Raji (cell line): ENCODE measurements around the gene ENPP3.

Source experiments
- POLR2A ChIP-seq: IDR thresholded peaks from 2 replicates; pipeline ENCODE4 v1.6.1; 2011; ENCODE audit warnings: low read depth, low read length, control low read depth; ENCODE audit not compliant: insufficient read depth

The ENPP3 gene

DNA sequence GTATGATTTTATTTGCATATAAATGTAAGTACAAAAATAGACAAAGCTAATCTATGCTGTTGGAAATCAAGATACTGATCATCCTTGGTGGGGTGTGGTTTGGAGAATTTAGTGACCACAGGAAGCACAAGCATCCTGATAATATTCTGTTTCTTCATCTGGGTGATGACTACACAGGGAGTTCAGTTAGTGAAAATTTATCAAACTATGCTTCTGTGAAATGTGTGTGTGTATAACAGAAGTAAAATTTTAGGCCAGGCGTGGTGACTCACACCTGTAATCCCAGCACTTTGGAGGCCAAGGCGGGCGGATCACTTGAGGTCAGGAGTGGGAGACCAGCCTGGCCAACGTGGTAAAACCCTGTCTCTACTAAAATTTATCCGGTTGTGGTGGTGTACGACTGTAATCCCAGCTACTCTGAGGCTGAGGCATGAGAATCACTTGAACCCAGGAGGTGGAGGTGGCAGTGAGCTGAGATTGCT, 20.6 kb downstream of the ENPP3 start:
- TF ChIP-seq POLR2A = no peak

DNA sequence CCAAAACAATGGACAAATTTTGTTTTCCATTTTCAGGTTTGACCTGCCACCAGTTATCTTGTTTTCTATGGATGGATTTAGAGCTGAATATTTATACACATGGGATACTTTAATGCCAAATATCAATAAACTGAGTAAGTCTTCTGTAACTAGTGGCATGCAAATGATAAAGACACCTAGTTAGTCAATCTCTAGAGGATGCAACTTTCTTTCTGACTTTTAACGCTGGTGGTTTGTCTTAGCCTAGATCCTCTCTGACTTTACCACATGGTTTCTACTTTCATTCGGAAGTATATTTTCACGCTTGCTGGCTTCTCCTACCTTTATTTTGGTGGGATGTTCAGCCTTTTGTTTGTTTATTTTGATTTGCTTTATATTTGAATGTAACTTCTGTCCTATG, 21.2 kb downstream of the ENPP3 start:
- TF ChIP-seq POLR2A = no peak

DNA sequence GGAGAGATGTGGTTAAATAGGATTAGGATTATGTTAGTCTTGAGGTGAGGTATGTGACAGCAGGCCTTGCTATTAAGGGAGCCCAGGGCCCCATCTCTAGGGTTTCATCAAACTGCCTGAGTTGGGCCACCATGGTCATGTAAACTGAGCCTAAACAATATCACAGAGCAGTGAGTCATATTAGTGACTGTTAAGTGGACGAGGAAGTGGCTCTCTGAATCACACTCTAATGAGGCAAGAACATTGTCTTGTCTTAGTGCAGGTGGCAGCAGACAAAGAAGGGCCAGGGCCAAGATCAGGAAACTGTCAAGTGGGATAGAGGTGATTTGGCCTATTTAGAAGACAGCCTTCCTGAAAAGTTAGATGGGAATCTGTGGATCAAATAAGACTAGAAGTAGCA, 23.1 kb downstream of the ENPP3 start:
- TF ChIP-seq POLR2A = no peak

DNA sequence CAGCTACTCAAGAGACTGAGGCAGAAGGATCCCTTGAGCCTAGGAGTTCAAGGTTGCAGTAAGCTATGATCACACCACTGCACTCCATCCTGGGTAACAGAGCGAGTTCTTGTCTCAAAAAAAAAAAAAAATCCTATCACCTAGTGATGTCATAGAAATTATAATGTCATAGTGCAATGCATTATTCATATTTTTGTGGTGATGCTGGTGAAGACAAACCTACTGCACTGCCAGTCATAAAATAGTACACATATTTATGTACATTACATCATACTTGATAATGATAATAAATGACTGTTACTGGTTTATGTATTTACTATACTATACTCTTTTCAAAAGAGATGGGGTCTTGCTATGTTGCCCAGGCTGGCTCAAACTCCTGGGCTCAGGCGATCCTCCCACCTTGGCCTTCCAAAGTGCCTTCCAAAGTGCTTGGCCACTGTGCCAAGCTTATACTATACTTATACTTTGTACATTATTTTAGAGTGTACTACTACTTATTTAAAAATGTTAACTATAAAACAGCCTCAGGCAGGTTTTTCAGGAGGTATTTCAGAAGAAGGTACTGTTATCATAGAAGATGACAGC, 26.6 kb downstream of the ENPP3 start:
- no peak for TF ChIP-seq POLR2A

DNA sequence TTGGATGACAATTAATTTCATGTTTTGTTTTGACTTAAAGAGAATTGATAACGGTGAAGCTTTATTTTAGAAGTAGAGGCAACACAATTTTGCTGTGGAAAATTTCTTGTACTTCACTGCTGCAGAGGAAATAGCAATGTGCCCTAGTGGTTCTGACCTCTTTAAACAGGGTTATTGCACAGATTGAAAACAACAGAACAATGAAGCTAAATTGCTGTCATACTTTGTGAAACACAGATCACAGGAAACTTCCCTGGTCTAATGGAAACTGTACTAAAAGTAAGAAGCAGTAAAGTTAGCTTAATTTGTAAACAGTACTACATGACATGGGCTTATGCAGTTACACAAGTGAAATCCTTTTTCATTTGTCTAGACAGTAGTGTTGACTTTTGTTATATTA, 32.8 kb downstream of the ENPP3 start:
- no peak for TF ChIP-seq POLR2A

DNA sequence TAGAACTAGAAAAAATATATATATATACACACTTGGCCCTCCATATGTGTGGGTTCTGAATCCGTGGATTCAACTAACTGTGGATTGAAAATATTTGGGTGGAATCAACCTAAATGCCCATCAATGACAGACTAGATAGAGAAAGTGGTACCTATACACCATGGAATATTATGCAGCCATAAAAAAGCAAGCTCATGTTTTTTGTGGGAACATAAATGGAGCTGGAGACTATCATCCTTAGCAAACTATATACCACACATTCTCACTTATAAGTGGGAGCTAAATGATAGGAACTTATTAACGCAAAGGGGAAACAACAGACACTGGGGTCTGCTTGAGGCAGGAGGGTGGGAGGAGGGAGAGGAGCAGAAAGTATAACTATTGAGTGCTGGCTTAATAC, 36.1 kb downstream of the ENPP3 start:
- TF ChIP-seq POLR2A = no peak

DNA sequence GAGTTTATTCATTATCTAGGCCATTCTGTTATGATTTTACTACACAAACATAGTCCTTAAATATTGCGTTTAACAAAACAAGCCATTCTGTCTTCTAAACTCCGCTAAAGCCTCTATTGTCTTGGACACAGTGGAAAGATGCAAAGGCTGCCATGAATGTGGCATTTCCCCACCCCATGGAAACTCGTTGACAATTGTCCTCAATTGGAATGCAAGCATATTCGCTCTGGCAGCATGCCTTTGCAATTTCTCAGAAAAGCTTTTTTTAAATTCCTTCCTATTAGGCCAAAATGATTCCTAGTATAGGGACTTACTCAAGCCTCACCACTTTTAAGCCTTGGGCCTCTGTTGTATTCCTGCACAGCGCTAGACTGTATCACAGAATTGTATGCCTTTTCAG, 41.3 kb downstream of the ENPP3 start:
- no peak for TF ChIP-seq POLR2A

DNA sequence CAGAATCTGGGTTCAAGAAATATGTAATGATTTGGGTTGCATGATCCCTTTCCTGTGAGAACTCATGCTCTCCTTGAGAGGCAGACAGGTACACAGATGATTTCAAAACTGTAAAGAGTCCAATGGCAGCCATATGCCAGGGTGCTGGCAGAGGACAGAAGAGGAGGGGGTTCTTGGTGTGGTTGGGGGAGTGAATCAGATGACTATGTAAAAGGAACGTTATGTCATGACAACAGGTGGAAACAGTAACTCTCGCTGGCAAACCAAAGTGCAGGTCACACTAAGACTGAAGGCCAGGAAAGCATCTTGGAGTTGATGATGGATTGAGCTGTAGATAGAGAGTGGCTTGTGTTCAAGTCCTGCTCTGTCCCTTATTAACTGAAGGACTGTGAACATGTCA, 43.8 kb downstream of the ENPP3 start:
- no peak for TF ChIP-seq POLR2A

DNA sequence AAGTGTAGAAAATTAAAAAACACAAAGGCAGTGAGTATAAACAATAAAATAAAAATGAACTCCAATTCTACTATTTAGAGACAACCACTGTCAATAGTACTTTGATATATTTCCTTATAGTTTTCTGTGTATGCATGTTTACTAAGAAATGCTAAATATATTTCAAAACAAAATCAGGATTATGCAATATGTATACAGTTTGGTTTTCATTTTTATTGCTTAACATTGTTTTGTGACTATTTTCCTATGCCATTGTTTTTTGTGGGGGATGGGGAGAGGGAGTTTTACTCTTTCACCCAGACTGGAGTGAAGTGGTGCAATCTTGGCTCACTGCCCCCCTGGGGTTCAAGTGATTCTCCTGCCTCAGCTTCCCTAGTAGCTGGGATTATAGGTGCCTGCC, 44.5 kb downstream of the ENPP3 start:
- no peak for TF ChIP-seq POLR2A

DNA sequence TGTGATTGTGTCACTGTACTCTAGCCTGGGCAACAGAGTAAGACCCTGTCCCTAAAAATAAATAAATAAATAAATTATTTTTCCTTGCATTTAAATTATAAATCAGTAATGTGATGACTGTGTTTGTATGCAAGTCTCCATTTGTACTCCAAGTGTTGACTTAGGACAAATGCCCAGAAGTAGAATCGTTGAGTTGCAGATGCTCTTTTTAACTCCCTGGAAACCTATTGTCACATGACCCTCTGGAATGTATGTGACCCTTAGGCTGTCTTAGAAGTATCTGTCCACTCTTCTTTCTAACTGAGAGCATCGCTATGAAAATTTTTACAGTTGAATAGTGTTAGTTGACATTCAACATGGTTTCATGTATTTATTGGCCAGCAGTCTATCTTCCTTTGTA, 45.3 kb downstream of the ENPP3 start:
- no peak for TF ChIP-seq POLR2A

DNA sequence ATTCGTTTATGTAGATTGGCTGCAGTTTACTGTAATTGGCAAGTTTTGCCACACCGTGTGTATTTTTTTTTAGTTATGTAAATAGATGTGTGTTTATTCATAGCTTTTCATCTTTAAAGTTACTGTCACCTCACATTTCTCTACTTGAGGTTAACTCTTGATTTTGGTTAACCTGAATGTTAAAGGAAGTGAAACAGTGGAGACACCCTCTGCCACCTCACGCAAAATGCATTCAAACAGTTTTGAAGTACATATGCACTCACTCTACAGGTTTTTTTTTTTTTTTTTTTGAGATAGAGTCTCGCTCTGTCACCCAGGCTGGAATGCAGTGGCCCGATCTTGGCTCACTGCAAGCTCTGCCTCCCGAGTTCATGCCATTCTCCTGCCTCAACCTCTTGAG, 46.4 kb downstream of the ENPP3 start:
- TF ChIP-seq POLR2A = no peak

DNA sequence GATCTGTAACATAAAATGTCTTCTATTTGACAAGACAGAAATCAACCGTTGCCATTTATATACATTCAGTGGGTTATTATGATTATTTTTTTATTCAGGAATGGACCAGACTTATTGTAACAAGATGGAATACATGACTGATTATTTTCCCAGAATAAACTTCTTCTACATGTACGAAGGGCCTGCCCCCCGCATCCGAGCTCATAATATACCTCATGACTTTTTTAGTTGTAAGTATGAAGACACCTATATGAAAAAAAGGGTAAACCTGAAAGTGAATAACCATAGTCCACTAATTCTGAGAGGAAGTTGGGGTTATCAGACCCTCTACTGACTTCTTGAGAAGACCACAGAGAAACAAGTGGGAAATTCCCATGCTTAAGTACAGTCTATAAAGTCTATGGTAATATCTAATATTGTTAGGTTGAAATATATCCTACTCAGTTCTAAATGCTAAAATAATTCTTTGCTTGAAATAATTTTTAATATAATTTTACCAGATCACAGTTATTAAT, 48.2 kb downstream of the ENPP3 start:
- TF ChIP-seq POLR2A = no peak

DNA sequence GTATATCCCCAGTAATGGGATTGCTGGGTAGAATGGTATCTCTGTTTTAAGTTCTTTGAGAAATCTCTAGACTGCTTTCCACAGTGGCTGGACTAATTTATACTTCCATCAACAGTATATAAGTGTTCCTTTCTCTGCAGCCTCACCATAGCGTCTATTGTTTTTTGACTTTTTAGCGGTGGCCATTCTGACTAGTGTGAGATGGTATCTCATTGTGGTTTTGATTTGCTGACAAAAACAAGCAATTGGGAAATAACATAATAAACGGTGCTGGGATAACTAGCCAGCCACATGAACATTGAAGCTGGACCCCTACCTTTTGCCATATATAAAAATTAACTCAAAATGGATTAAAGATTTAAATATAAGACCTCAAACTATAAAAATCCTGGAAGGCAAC, 49.9 kb downstream of the ENPP3 start:
- no peak for TF ChIP-seq POLR2A

DNA sequence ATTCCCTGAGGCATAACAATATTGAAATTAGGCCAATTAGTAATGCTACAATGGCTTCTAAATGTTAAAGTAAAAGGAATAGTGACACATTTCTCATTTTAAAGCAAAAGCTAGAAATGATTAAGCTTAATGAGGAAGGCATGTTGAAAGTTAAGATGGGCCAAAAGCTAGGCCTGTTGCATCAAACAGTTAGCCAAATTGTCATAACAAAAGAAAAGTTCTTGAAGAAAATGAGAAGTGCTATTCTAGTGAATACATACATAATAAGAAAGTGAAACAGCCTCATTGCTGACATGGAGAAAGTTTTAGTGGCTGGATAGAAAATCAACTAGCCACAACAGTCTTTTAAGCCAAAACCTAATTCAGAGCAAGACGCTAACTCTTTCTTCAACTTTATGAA, 51.2 kb downstream of the ENPP3 start:
- no peak for TF ChIP-seq POLR2A

DNA sequence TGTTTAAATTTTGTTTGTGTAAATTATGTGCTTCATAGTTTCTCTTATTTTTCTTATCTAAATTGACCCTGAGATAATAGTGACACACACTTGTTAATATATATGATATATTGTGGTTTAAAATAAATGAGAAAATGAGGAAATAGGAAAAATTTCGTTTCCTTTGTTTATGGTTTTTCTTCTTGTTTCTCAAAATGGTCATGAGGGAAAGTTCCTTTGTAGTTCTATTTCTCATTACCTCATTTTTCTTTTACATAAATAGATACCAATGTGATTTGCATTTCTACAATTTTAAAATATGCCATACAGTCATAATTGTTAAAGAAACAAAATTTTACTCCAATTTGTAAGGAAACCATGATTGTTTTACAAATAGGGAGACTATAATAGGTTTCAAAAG, 54.9 kb downstream of the ENPP3 start:
- no peak for TF ChIP-seq POLR2A

DNA sequence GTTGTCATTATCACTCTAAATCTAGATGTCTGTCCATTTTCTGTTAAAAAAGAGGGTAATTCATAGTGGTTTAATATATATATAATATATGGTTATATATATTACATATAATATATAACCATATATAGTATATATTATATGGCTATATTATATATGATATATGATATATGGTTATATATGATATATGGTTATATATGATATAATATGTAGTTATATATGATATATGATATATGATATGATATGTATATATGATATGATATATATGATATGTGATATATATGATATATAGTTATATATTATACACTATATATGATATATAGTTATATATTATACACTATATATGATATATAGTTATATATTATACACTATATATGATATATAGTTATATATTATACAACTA, 55.5 kb downstream of the ENPP3 start:
- no peak for TF ChIP-seq POLR2A

DNA sequence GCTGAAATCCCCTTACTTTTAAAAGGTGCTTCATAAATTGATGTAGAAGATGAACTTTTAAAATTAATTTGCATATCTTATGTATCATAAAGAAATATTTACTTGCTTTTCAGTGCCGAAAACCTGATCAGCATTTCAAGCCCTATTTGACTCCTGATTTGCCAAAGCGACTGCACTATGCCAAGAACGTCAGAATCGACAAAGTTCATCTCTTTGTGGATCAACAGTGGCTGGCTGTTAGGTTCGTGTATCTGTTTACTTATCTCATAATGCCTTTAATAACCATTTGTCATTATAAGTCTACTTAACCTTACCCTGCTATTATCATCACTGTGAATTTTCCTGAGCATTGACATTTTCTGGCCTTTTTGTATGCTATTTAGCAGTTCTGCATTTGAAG, 56.3 kb downstream of the ENPP3 start:
- no peak for TF ChIP-seq POLR2A
